ENCODE measurements around the gene LARGE1. TPM values are rescaled to one million over a fixed set of nuclear protein-coding genes. Genes with fewer than 3 reads are reported as not detected.

LARGE1 gene
- total and polyA plus RNA-seq, 2 of the 13 experiments (the other 11 are each of a cell fraction or from before 2014, with no cell fraction given): 8.4 to 11.0 TPM

- TF ChIP-seq ESRRA (CRISPR knock-in tag; IDR thresholded peaks at IDR 0.05; ENCODE audit: low read depth) (no peak), ZNF136 (CRISPR knock-in tag; IDR thresholded peaks at IDR 0.05; ENCODE audit: low read depth) (no peak), ZBTB39 (CRISPR knock-in tag; IDR thresholded peaks at IDR 0.05) (no peak), RFXAP (CRISPR knock-in tag; IDR thresholded peaks at IDR 0.05; ENCODE audit: borderline replicate concordance) (peak; percentile 57; the same call in 1 of the 2 replicates), DBP (CRISPR knock-in tag; IDR thresholded peaks at IDR 0.05; ENCODE audit: not compliant biosample characterization) (no peak), HNRNPUL1 (IDR thresholded peaks at IDR 0.05; ENCODE audit: low read depth, low read length) (peak; percentile 75; the same call in 1 of the 2 replicates), NFRKB (IDR thresholded peaks at IDR 0.05) (no peak), ZNF777 (CRISPR knock-in tag; IDR thresholded peaks at IDR 0.05) (no peak), ZNF619 (CRISPR knock-in tag; IDR thresholded peaks at IDR 0.05) (no peak), ZNF501 (CRISPR knock-in tag; IDR thresholded peaks at IDR 0.05) (no peak), PHF21A (CRISPR knock-in tag; IDR thresholded peaks at IDR 0.05) (peak; percentile 76; the same call in 1 of the 2 replicates), ZKSCAN1 (IDR thresholded peaks at IDR 0.05; ENCODE audit: low read length) (no peak), ZNF724P (CRISPR knock-in tag; IDR thresholded peaks at IDR 0.05; ENCODE audit: borderline replicate concordance) (no peak), ZNF773 (CRISPR knock-in tag; IDR thresholded peaks at IDR 0.05; ENCODE audit: borderline replicate concordance) (no peak), SIN3A (IDR thresholded peaks at IDR 0.05; ENCODE audit: borderline replicate concordance, low read depth, low read length) (no peak), GATAD1 (CRISPR knock-in tag; IDR thresholded peaks at IDR 0.05) (no peak), DRAP1 (CRISPR knock-in tag; IDR thresholded peaks at IDR 0.05) (0 out of 2 replicates have a peak, but pooled peaks have one; percentile 32), ZNF264 (CRISPR knock-in tag; IDR thresholded peaks at IDR 0.05) (peak; percentile 72; the same call in 1 of the 2 replicates), ARID2 (CRISPR knock-in tag; IDR thresholded peaks at IDR 0.05; ENCODE audit: borderline replicate concordance) (no peak), KMT2A (CRISPR knock-in tag; IDR thresholded peaks at IDR 0.05) (no peak), RBFOX2 (IDR thresholded peaks at IDR 0.05; ENCODE audit: low read depth, low read length) (no peak), EP300 (IDR thresholded peaks at IDR 0.05; ENCODE audit: low read depth in 2 of 2, low read length in 2 of 2) (peak in 1 of 2 experiments; percentile 74; a peak in 2 of 4 replicates), EP300 (CRISPR knock-in tag; IDR thresholded peaks at IDR 0.05; ENCODE audit: borderline replicate concordance) (peak; percentile 18; the same call in 1 of the 2 replicates), ZSCAN5A (CRISPR knock-in tag; IDR thresholded peaks at IDR 0.05; ENCODE audit: borderline replicate concordance) (no peak), ZNF329 (CRISPR knock-in tag; IDR thresholded peaks at IDR 0.05; ENCODE audit: low read depth) (no peak), ZNF784 (CRISPR knock-in tag; IDR thresholded peaks at IDR 0.05; ENCODE audit: borderline replicate concordance) (no peak), DPF2 (CRISPR knock-in tag; IDR thresholded peaks at IDR 0.05; ENCODE audit: borderline replicate concordance, low read depth) (peak; percentile 47; the same call in 1 of the 2 replicates)
Observed at GRCh38 chr22:33272180-33272579, 648.1 kb downstream of the LARGE1 start (continued).
